NCI-H748 (cell line): ENCODE results near the gene DES.

Experiments used
- DNase-seq: peaks from one replicate; lab custom pipeline; 2025; ENCODE audit not compliant: unreplicated experiment; lab: John Stamatoyannopoulos, UW

Gene DES

DNA sequence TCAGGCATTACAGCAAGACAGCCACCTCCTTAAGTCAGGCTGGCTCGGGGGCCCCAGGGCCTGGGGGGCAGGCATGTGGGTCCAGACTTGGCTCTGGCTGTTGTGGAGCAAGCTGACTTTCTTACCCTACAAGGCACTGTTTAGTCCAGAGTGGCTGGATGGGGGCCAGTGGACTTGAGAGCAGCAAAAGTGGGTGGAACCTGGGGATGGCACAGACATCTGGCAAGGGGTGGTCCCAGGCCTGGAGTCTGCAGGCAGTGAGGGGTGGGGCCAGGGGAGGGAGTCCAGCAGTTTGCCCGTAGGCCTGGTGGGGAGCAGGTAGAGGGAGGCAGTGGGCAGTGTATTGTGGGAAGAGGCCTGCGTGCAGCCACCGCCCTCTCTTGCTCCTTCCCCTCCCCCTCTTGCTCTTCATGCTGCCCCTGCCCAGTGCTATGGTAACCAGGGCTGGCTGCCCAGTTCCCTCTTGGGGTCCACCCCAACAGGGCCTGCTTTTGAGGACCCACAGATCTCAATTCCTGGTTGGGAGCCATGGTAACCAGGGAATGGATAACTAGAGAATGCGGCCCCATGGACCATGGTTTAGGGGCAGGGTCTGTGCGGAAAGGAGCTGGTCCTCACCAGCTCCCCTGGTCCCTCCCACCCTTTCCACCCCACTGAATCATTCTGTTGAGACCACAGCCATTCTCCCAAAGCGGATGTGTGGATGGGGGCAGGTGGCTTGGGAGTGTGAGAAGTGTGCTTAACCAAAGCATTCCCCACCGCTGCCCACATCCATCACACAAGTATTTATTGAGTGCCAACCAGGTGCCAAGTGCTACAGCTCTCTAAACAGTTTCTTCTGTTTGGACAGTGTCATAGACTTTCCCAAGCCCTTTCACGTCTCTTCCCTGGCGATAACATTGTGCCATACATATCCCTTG, 35.8 kb downstream of the DES start:
- DNase-seq, result no peak

DNA sequence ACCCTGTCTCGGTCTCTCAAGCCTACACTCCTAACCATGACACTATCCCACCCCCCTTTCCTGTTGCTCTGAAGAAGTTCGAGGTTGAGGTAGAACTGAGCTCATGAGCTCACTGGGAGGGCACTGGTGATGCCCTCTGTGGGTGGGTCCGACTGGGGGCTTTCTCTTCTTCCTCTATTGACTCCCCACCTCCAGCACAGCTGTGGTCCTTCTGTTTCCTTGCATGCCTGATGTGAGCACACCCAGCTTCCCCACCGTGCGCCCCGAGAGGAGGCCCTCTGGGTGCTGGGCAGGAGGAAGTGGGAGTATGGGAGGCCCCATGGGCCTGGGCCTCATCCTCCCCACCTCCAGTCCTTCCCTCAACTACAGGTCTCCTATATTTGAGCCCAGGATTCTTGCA, 37.4 kb downstream of the DES start:
- DNase-seq, result no peak

DNA sequence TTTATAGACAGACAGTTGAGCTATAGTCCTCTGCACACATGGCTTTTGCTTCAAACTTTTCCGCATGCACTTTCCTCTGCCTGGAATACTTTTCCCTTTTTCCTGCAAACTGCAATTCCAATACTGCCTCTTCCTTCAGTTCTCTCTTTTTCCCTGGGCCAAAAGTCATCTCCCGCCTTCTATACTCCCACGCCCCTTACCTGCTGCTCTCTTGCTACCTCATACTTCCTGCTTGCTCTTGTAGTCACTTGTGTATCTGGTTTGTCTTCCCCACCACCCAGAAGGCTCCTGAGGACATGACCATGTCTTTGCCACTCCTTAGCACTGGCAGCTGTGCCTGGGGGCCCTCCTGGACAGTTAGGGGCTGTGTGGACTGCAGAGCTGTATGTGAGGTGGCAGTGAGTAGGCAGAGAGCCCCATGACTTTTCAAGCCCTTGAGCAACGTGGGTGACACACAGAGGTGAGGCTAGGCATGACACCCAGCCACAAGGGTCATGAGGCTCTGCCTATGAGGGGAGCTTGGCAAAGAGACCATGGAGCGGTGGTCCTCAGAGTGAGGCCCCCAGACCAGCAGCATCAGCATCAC, 39.7 kb downstream of the DES start:
- DNase-seq, result no peak

DNA sequence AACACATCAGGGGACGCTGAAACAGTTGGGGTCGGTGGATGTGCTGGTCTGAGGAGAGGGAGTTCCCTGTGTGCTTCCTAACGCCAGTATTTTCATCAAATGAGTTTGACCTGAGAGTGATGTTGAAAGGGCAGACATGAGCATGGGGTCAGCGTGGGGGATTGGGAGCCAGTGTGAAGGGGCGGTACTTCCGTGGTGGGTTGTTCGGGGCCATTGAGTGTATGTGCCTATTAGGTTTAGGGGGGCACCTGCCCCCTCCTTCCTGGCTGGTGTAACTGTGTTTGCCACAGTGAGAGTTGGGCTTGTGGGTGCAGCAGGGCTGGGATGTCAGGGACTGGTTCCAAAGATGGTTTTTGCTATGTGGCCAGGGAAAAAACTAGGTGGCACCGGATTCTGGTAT, 40.8 kb downstream of the DES start:
- no peak for DNase-seq

DNA sequence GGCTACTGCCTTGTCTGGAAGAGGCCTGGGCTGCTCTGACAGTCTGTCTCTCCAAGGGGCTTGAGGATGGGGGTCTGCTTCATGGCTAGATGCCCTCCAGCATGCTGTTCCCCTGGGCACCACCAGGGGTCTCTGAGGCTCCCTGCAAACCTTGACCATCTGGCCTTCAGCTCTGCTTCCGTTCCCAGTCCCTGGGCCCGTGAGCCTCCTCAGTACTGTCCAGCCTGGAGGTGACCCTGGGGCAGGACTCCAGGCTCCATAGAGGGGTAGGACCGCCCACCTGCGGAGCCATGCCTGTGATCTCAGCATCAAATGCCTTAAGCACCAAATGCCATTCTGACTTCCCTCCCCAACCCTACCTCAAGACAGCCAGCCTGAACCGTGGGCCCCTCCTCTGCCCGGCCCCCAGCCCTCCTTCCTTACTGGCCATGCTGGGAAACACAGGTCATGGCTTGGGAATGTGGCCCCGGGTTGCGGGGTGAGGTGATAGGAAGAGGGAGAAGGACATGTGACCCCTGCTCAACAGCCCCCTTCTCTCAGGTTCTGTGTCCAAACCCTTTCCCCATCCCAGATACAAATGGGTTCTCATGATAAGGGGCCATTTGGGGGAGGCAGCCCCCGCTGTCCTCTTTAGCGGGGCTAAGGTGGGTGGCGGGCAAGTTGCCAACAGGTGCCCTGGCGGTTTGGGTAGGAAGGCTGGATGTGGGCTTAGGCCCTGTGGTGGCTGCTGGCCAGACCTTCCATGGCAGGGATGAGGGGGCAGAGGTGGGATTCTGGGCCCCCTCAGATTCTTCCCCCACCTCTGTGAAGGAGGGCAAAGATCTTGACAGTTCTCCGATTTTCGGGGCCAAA, 41.5 kb downstream of the DES start:
- peak; percentile 53 for DNase-seq

DNA sequence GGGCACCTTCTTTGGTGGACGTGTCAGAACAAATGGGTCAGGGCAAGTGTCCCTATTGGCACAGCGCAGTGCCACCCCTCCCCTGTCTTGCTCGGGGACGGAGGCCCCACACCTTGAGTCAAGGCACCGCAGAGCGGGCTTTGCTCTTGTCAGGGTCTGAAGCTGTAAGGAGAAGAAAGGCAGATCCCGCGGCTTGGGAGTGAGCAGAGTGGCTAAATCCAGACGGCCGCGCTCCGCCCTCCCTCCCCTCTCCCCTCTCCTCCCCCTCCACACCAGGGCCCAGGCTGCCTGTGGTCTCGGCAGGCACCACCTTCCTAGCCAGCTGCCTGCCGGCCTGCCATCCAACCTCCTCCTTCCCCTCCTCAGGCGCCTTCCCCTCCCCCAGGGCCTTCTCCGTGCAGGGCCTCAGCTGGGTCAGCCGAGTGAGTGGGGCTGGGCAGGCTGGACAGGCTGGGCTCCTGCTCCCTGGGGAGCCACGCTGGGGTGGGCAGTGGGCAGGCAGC, 42.3 kb downstream of the DES start:
- no peak for DNase-seq

DNA sequence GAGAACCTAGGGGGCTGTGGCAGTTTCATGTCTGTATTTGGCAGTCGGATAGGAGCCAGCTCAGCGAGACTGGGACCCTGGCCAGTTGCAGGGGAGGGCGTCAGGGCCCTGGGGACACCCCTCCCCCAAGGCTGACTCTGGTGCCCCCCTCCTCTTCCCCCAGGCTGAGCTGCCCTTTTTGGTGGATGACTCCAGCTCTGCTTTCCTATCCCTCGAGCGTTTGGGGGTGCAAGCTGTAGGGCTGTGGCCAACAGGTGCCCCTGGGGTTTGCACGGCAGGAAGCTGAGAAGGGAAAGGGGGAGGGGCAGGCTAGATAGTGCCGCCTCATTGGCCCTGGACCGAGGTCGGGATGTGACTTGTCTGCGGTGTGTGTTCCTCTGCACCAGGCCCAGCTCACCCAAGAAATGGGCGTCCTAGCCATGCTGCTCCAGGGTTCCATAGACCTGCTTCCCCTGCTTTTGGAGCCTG, 42.9 kb downstream of the DES start:
- DNase-seq, result no peak

DNA sequence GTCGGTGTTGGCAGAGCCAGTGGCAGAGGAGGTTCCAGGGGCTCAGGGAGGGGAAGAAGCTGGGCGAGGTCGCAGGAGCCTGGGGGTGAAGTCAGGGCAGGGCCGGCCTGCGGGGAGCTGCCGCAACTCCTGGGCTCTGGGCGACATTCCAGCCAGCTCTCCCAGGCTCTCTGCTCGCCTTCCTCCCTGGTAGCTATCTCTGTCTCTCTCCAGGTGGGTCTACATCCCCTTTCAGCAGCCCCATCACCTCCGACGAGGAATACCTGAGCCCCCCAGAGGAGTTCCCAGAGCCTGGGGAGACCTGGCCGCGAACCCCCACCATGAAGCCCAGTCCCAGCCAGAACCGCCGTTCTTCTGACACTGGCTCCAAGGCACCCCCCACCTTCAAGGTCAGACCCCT, 43.5 kb downstream of the DES start:
- no peak for DNase-seq

DNA sequence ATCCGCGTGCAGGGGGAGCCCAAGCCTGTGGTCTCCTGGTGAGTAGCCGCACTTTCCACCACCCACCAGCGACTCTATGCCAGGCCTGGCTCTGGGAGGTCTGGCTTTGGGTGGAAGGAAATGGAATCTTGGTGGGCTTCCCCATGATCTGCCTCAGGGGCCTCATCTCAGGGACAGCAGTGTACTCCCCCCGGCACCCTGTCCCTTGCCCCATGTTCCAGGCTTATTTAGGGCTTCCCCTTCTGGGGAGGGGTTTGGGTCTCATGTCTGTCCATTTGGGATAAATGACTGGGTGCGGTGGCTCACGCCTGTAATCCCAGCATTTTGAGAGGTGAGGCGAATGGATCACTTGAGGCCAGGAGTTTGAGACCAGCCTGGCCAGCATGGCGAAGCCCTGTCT, 44.2 kb downstream of the DES start:
- DNase-seq, result no peak

DNA sequence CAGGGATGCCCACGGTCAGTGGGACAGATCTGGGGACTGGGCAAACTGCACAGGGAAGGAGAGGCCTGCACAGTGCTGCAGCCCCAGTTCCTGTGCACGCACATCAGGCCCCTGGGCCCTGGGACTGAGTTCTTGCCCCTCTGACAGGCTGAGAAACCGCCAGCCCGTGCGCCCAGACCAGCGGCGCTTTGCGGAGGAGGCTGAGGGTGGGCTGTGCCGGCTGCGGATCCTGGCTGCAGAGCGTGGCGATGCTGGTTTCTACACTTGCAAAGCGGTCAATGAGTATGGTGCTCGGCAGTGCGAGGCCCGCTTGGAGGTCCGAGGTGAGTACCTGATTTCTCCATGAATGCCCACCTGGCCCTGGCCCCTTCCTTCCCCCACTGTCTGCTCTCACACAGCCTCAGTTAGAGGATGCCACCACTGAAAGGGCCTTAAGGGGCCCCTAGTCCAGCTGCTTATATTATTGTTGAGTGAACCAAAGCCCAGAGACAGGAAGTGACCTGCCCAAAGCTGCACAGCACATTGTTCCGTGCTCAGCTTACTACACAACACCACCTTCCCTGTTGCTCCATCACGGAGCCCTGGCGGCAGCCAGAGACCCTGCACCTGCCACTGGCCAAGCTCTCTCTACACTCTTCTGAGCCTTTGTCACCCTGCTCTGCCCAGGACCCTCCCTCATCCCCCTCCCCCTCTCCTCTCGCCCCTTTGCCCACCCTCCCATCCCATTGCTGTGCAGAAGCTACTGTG, 46.3 kb downstream of the DES start:
- DNase-seq, result no peak

DNA sequence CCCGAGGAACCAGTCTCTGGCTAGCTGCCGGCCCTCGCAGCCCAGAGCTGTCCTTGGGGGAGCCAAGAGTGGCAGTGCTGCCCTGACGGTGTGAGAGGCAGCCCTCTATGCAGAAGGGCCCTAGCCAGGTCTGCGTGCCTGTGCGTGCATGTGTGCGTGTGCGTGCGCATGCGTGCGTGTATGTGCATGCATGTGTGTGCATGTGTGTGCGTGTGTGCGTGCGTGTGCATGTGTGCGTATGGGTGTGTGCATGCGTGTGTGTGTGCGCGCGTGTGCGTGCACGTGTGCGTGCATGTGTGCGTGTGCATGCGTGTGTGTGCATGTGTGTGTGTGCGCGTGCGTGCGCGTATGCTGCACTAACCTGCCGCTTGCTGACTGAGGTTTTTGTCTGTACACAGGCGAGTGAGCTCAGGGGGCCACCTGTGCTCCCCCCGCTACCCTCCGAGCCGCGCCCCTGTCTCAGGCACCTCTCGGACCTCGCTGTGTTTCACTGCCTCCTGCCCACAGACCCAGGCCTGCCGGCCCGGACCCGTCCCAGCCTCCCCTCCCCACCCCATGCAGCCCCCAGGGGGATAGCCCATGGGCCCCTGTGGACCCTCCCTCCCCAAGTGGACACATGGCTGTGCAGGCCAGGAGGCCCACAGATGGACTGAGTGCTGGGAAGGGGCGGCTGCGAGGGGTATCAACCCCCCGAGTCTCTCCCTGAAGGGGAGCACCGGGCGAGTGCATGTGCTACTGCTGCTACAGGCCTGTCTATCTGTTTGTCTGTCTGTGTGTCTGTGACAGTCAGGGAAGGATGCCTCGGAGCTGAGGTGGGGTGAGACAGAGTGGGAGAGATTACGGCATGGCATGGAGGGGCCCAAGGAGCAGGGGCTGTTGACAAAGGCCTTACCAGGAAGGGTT, 47.7 kb downstream of the DES start:
- no peak for DNase-seq

DNA sequence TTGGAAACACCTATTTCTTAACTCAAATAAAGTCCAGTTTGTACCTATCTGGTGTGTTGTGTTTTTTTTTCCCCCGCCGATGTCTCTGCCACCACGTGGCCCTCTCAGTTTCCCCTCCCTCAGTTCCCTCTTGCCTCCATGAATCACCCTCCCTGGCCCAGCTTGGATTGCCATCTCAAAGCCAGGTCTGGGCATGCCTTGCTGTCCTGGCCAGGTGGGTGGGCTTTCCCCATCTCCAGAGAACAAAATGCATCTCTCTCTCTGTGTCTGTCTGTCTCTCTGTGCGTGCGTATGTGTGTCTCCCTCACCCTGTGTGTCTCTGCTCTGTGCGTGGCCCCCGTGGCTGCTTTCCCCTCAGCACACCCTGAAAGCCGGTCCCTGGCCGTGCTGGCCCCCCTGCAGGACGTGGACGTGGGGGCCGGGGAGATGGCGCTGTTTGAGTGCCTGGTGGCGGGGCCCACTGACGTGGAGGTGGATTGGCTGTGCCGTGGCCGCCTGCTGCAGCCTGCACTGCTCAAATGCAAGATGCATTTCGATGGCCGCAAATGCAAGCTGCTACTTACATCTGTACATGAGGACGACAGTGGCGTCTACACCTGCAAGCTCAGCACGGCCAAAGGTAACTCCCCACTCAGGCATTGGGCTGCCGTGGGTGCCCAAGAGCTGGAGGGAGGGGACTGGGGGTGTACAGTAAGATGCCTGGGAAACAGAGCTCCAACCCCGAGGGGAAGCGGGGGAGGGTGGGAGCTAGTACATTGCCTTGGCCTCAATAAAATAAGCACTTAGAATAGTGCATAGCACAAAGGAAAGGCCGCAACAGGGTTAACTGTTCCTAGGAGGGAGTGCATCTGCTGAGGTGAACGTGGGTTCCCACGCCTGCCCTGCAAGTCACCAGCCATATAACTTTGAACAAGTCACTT, 48.9 kb downstream of the DES start:
- DNase-seq, result no peak

DNA sequence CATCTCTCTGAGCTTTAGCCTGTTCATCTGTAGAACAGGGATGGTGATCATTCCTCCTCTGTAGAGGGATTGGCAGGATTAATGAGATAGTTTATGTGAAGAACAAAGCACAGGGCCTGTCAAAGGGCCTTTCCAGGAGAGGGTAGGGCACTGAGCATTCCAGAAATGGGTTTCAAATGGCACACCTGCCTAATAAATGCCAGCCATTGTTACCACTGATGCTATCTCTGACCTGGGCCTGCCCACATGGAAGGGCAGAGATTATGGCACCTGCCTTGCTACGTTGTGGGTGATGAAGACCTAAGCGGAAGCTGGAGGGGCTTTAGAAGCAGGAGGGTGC, 49.5 kb downstream of the DES start:
- DNase-seq, result no peak

DNA sequence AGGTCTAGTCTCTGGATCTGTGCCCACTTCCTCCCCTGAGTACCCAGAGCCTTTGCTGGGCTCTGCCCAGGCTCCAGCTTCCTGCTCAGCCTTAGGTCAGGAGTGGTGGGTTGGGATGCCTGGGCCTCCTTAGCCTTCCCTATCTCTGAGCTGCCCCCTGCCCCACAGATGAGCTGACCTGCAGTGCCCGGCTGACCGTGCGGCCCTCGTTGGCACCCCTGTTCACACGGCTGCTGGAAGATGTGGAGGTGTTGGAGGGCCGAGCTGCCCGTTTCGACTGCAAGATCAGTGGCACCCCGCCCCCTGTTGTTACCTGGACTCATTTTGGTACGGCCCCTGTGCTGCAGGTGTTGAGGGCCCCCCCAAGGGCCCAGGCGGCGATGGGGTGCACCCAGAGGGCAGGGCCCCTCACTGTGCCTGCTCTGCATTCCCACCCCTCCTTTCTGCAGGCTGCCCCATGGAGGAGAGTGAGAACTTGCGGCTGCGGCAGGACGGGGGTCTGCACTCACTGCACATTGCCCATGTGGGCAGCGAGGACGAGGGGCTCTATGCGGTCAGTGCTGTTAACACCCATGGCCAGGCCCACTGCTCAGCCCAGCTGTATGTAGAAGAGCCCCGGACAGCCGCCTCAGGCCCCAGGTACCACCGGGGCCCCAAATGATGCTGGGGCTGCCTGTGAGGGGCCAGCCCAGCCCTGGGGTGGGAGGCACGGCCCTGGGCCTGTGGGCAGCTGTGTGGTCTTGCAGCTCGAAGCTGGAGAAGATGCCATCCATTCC, 50.4 kb downstream of the DES start:
- no peak for DNase-seq

DNA sequence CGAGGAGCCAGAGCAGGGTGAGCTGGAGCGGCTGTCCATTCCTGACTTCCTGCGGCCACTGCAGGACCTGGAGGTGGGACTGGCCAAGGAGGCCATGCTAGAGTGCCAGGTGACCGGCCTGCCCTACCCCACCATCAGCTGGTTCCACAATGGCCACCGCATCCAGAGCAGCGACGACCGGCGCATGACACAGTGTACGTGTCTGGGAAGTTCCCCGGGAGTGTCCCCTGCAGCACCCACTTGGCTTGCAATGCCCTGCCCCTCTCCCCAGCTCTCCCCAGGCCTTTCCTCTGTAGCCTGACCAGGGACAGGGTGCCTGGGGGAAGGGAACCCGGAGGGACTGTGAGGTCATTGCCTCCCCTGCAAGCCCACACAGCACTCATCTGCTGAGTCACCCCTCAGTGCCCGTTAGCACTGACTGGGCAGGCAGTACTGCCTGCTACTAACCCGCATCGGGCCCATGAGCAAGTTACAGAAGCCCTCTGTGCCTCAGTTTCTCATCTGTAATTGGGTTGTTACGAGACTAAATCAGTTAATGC, 51.1 kb downstream of the DES start:
- no peak for DNase-seq

DNA sequence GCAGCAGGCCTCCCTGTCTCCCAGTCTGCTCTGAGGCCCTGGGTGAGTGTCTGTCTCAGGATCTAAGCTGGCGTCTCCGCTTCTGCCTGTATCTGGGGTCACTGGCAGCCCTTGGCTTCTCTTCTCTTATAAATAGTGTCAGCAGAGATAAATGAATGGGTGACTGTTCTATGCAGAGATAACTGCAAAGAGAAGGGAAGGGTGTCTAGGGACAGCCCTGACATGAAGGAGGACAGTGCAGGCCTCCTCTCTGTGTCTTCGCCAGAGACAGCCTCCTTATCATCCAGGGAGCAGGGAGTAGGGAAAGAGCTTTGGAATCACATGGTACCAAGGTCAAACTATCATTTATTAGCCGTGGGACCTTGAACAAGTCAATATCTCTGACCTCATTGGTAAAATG, 52.3 kb downstream of the DES start:
- DNase-seq, result no peak

DNA sequence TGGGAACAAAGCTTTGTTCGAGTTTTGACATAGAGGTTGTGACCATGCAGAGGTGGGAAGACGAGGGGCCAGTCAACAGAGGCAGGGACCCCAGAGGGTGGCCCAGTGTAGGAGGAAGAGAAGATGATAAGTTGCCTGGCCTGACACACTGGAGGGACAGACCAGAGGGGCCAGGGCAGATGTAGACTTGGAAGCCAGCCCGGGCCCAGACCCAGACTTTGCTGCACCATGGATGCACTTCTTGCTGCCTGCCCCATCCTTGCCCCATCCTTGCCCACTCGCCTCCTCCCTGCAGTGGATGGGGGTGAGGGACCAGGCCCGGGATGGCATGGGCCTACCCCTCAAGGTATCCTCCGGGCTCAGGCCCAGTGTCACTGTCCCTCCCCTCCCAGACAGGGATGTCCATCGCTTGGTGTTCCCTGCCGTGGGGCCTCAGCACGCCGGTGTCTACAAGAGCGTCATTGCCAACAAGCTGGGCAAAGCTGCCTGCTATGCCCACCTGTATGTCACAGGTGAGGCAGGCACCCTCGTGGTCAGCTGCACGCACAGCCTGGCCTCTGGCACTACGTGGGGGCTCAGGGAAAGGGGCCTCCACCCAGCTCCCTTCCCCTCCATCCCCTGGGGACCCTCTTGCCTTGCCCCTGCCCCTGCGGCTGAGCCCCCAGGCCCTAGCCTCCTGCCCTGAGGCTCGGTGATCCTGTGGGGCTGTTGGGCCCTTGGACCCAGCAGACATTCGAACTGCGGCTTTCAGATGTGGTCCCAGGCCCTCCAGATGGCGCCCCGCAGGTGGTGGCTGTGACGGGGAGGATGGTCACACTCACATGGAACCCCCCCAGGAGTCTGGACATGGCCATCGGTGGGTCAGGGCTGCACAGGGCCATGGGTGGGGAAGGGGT, 53.5 kb downstream of the DES start:
- DNase-seq, result no peak
